Testis (tissue), 3 donors: Measurements from ENCODE around the gene AIRE. TPM values are rescaled to one million over a fixed set of nuclear protein-coding genes. Genes with fewer than 3 reads are reported as not detected.
"Not testable (repeated sequence)": the region's sequence is repeated elsewhere in the genome, so short reads cannot be mapped to it uniquely, and the experiment has no call there.

Experiments
- DNase-seq: peaks from one replicate; pipeline ENCODE4 v3.0.0-alpha.2; 2019
- H3K27ac ChIP-seq, 2 donors: fragments of 200-600 bp; sonication (generic); one replicate each; pipeline ENCODE4 v1.5.1; 2019
- H3K27me3 ChIP-seq: fragments of 200-600 bp; sonication (generic); one replicate; pipeline ENCODE4 v1.5.1; 2019
- H3K36me3 ChIP-seq: fragments of 200-600 bp; sonication (generic); one replicate; pipeline ENCODE4 v1.5.1; 2017; ENCODE audit warnings: low read depth; ENCODE audit errors: missing control alignments
- H3K4me1 ChIP-seq: fragments of 200-600 bp; sonication (generic); one replicate; pipeline ENCODE4 v1.5.1; 2019
- H3K4me3 ChIP-seq, 2 donors: fragments of 200-600 bp; sonication (generic); one replicate each; pipeline ENCODE4 v1.5.1; 2017 to 2019
- H3K9me3 ChIP-seq: fragments of 200-600 bp; sonication (generic); one replicate; pipeline ENCODE4 v1.5.1; 2017
- CTCF ChIP-seq, 3 experiments: fragments of 450-650 bp in 2 of 3; fragments of 200-600 bp in 1 of 3; sonication (generic) in 1 of 3; IDR thresholded peaks; one replicate each; pipeline ENCODE4 v1.5.1; 2016 to 2019; ENCODE audit warnings: antibody characterized with exemption in 3 of 3, mild to moderate bottlenecking in 2 of 3, moderate library complexity in 1 of 3
- POLR2A ChIP-seq: fragments of 450-650 bp; IDR thresholded peaks from one replicate; pipeline ENCODE4 v1.6.1; 2017; ENCODE audit warnings: antibody characterized with exemption, mild to moderate bottlenecking, moderate library complexity
- WGBS, 2 donors: methylation state at CpG; one replicate each; pipeline ENCODE4 v1.1.5; 2018; 5-methylcytosine and 5-hydroxymethylcytosine counted together
- intact Hi-C: fragments of 100-400 bp; cut with DNase I; formaldehyde crosslinking; loops from one replicate; pipeline ENCODE4 v1.15.1; 2023; ENCODE audit warnings: low total_unique reads
- polyA plus RNA-seq: library from polyadenylated mRNA; stranded (reverse); fragments of 350-450 nt; fragmentation: Illumina TruSeq; extraction: RNeasy Lipid Tissue Mini Kit (QIAGEN cat#74804); gene quantifications from one replicate; pipeline ENCODE4 v1.2.3, GENCODE V29; 2014; ENCODE audit warnings: low read depth, low replicate concordance; ENCODE audit not compliant: insufficient read depth
- total RNA-seq, 2 donors: library from RNA; depleted of rRNA; stranded (reverse); fragments of >200 nt; gene quantifications; one replicate each; pipeline ENCODE4 v1.2.3, GENCODE V29; 2016

Gene AIRE
- total and polyA plus RNA-seq, 3 donors from 2014 or later = 0.16 to 0.68 (median 0.55) TPM

DNA sequence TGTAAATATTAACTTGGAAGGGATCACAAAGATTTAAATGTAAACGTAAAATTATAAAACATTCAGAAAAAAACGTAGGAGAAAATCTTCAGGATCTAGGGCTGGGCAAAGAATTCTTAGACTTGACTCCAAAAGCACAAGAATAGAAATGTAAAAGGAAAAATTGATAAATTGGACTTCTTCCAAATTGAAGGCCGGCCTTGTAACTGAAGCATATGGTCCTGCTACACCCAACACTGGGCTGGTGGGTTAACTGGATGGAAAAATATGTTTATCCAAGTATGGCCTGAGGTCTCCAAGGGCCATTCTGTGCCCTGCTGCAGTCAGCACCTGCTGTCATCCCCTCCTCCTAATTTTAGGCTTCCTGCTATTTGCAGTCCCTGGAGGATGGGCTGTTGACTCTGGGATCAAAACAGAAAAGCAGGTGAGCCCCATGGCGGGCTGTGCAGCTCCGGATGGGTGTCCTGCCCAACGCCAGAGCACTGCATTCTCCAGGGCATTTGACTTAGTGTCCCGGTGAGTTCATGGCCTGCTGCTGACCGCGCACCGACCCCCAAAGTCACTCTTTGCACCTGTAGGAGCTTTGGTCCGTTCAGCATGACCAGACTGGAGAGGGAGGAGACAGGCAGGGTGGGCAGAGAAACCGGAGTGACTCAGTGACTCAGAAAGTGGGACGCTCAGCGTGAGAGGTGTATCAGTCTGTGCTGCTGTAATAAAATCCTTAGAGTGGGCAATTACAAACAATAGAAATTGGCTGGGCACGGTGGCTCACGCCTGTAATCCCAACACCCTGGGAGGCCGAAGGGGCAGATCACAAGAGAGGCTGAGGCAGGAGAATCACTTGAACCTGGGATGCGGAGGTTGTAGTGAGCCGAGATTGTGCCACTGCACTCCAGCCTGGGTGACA lies 6.1 kb upstream of the AIRE start:
- no peaks in the 10 kb centered on the region for H3K36me3 ChIP-seq
- intact Hi-C loops = no loop called here
- H3K4me1 ChIP-seq = no peaks in the 10 kb centered on the region
- 88 to 89% methylated on average over 19 of the region's 19 CpGs for WGBS, 2 donors
- TF ChIP-seq CTCF (IDR thresholded peaks at IDR 0.05) (no peak), POLR2A (no peak)
- H3K4me3 ChIP-seq = no peak overlapping the region
- no peak overlapping the region for H3K27ac ChIP-seq
- no peaks in the 10 kb centered on the region for H3K27me3 ChIP-seq
- no peak for DNase-seq
- H3K9me3 ChIP-seq = no peaks in the 10 kb centered on the region

- H3K36me3 ChIP-seq = no peaks in the 10 kb centered on the region
- WGBS, 2 donors = 95 to 97% methylated on average over 8 to 9 of the region's 9 CpGs
- intact Hi-C loops = no loop called here
- no peak for DNase-seq
- no peaks in the 10 kb centered on the region for H3K9me3 ChIP-seq
- H3K27ac ChIP-seq = no peak overlapping the region
- TF ChIP-seq CTCF (IDR thresholded peaks at IDR 0.05) (no peak), POLR2A (no peak)
- no peak overlapping the region for H3K4me3 ChIP-seq
- H3K4me1 ChIP-seq = peaks cover 4% of the 10 kb centered on the region
- H3K27me3 ChIP-seq = no peaks in the 10 kb centered on the region
Measured at GRCh38 chr21:44281801-44282200, 3.9 kb upstream of the AIRE start.

GRCh38 chr21:44282370-44282769 lies 3.3 kb upstream of the AIRE start:
- TF ChIP-seq CTCF (IDR thresholded peaks at IDR 0.05) (no peak), POLR2A (no peak)
- H3K36me3 ChIP-seq = no peaks in the 10 kb centered on the region
- intact Hi-C loops = no loop called here
- peaks cover 4% of the 10 kb centered on the region for H3K4me1 ChIP-seq
- H3K9me3 ChIP-seq = no peaks in the 10 kb centered on the region
- no peak overlapping the region for H3K4me3 ChIP-seq
- DNase-seq = no peak
- H3K27ac ChIP-seq = no peak overlapping the region
- H3K27me3 ChIP-seq = no peaks in the 10 kb centered on the region
- WGBS, 2 donors = 91 to 93% methylated on average over 4 to 9 of the region's 9 CpGs

GRCh38 chr21:44283211-44283785 lies 2.4 kb upstream of the AIRE start:
- DNase-seq, H3K4me3 ChIP-seq, H3K36me3 ChIP-seq, intact Hi-C loops, H3K27me3 ChIP-seq, H3K9me3 ChIP-seq, H3K4me1 ChIP-seq, H3K27ac ChIP-seq: not testable (repeated sequence)
- 72 to 73% methylated on average over 11 of the region's 11 CpGs for WGBS, 2 donors

DNA sequence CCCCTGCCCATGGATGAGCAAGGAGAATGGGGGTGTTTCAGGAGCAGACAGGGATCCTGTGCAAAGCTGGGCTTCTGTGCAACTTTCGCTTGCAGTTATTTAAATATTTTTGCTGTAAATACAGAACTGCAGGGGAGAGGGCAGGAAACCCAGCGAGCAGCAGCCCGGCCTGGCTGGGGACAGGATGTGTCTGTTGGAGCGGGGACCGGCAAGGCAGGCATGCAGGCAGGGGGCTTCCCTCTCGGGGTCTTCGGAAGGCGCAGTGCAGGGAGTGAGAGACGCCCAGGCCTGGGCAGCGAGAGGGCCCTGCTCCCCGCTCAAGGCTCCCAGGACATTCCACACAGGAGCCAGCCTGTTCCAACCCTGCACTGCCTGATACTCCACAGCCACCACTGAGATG lies 1.7 kb upstream of the AIRE start:
- intact Hi-C loops = no loop called here
- 88 to 90% methylated on average over 11 of the region's 11 CpGs for WGBS, 2 donors
- Histone ChIP-seq H3K4me3 (no peak overlapping the region), H3K36me3 (no peaks in the 10 kb centered on the region), H3K4me1 (peaks cover 4% of the 10 kb centered on the region), H3K27me3 (no peaks in the 10 kb centered on the region), H3K27ac (no peak overlapping the region), H3K9me3 (no peaks in the 10 kb centered on the region)
- TF ChIP-seq POLR2A (no peak), CTCF (IDR thresholded peaks at IDR 0.05) (no peak)
- no peak for DNase-seq
